Gastroesophageal sphincter (tissue), 3 donors: ENCODE measurements around the gene LDB2.

ENCODE experiments used
- EP300 ChIP-seq: sonication (generic); formaldehyde crosslinking; IDR thresholded peaks from one replicate; pipeline ENCODE4 v1.6.1; 2017; ENCODE audit warnings: antibody characterized with exemption, mild to moderate bottlenecking
- POLR2A ChIP-seq, 2 donors: fragments of 450-650 bp; IDR thresholded peaks; one replicate each; pipeline ENCODE4 v1.6.1; 2017; ENCODE audit warnings: antibody characterized with exemption in 2 of 2, mild to moderate bottlenecking in 2 of 2, moderate library complexity in 1 of 2
- TF ChIP-seq, protein P1 (sequence below), 4 experiments: fragments of 200-600 bp in 2 of 4; fragments of 450-650 bp in 2 of 4; sonication (generic) in 1 of 4; IDR thresholded peaks; one replicate each; pipeline ENCODE4 v1.5.1; 2017 to 2019; ENCODE audit warnings: antibody characterized with exemption in 4 of 4, mild to moderate bottlenecking in 2 of 4, moderate library complexity in 2 of 4

DNA sequence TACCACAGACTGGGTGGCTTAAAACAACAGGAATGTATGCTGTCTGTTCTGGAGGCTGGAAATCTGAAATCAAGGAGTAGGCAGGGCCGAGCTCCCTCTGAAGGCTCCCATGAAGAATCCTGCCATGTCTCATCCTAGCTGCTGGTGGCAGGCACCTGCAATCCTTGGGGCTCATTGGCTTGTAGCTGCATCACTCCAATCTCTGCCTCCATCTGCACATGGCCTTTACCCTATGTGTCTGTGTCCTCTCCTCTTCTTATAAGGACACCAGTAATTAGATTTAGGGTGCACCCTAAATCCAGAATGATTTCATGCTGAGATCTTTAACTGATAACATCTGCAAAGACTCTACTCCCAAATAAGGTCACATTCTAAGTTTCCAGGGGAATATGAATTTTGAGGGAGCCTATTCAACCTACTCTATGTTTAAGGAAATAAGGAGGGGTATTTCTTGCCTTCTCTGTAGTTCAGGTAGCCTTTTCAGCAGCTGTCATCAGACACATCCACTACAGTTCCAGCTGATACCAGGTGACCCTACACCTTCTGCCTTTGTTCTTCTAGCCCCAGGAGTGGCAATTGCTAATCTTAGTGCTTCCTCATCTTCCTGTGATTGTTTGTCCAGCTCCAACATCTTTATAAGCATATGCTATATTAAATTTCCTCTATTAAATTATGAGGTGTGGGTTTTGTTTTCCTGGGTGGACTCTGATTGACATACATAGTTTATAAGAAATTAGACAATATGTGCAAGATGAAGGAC, 377.1 kb downstream of the LDB2 start:
- TF ChIP-seq POLR2A (IDR thresholded peaks at IDR 0.05) (no peak), EP300 (no peak)
- TF ChIP-seq, protein P1, sequence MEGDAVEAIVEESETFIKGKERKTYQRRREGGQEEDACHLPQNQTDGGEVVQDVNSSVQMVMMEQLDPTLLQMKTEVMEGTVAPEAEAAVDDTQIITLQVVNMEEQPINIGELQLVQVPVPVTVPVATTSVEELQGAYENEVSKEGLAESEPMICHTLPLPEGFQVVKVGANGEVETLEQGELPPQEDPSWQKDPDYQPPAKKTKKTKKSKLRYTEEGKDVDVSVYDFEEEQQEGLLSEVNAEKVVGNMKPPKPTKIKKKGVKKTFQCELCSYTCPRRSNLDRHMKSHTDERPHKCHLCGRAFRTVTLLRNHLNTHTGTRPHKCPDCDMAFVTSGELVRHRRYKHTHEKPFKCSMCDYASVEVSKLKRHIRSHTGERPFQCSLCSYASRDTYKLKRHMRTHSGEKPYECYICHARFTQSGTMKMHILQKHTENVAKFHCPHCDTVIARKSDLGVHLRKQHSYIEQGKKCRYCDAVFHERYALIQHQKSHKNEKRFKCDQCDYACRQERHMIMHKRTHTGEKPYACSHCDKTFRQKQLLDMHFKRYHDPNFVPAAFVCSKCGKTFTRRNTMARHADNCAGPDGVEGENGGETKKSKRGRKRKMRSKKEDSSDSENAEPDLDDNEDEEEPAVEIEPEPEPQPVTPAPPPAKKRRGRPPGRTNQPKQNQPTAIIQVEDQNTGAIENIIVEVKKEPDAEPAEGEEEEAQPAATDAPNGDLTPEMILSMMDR (IDR thresholded peaks at IDR 0.05): no peak
